ENCODE results near the gene DNAH11.

- TF ChIP-seq CTCF (IDR thresholded peaks at IDR 0.05), result no peak
- TF ChIP-seq REST (IDR thresholded peaks at IDR 0.05; ENCODE audit: insufficient read depth in 1 of 2, low read depth in 2 of 2, low read length in 1 of 2), result no peak
Measured at GRCh38 chr7:21945454-21946221, 402.8 kb downstream of the DNAH11 start, which contains the start of gene CDCA7L.

Data from Panc1 (cell line).